CD8-positive, alpha-beta memory T cell (primary cell): ENCODE results near the gene NOM1. TPM values are rescaled to one million over a fixed set of nuclear protein-coding genes. Genes with fewer than 3 reads are reported as not detected.

Experiments
- CTCF ChIA-PET: fragments of 350-600 bp; sonication (Branson Sonifier 250); formaldehyde crosslinking; loops from one replicate; lab custom pipeline; 2021; ENCODE audit warnings: antibody characterized with exemption; lab: Charles Lee
- POLR2A ChIA-PET: fragments of 350-600 bp; sonication (Branson Sonifier 250); formaldehyde crosslinking; loops from one replicate; lab custom pipeline; 2021; ENCODE audit warnings: antibody characterized with exemption; lab: Charles Lee
- DNase-seq, 5 donors: peaks; one replicate each; pipeline versions ENCODE4 v3.0.0 to v3.0.0-alpha.2; 2020 to 2022; ENCODE audit warnings: mixed read lengths in 1 of 5
- H3K27ac ChIP-seq: one replicate; pipeline ENCODE4 v1.7.0; 2013; ENCODE audit warnings: low read depth, mild to moderate bottlenecking, low read length, moderate library complexity
- H3K27me3 ChIP-seq: 2 replicates; pipeline ENCODE4 v1.7.0; 2013; ENCODE audit warnings: low read length, mild to moderate bottlenecking; ENCODE audit not compliant: insufficient read depth, poor library complexity, severe bottlenecking
- H3K36me3 ChIP-seq: 2 replicates; pipeline ENCODE4 v1.7.0; 2013; ENCODE audit warnings: mild to moderate bottlenecking, low read length, moderate library complexity; ENCODE audit not compliant: insufficient read depth
- H3K4me1 ChIP-seq: 2 replicates; pipeline ENCODE4 v1.7.0; 2013; ENCODE audit warnings: mild to moderate bottlenecking, low read length, moderate library complexity; ENCODE audit not compliant: insufficient read depth
- H3K4me3 ChIP-seq: 2 replicates; pipeline ENCODE4 v1.7.0; 2013; ENCODE audit warnings: mild to moderate bottlenecking, low read length
- H3K9me3 ChIP-seq: 2 replicates; pipeline ENCODE4 v1.7.0; 2013; ENCODE audit warnings: mild to moderate bottlenecking, low read length
- H3K27ac Mint-ChIP-seq, 8 donors: one replicate each; pipeline ENCODE4 v1.8.0; 2020 to 2021; ENCODE audit warnings: mixed read lengths in 8 of 8, mild to moderate bottlenecking in 6 of 8, inconsistent platforms in 3 of 8, moderate library complexity in 3 of 8
- H3K27me3 Mint-ChIP-seq, 2 donors: one replicate each; pipeline ENCODE4 v1.8.0; 2020 to 2021; ENCODE audit warnings: mixed read lengths in 2 of 2, mild to moderate bottlenecking in 1 of 2, moderate library complexity in 1 of 2
- H3K36me3 Mint-ChIP-seq, 3 donors: one replicate each; pipeline ENCODE4 v1.8.0; 2020 to 2021; ENCODE audit warnings: mixed read lengths in 3 of 3, inconsistent platforms in 1 of 3, mild to moderate bottlenecking in 1 of 3
- H3K4me1 Mint-ChIP-seq, 3 donors: one replicate each; pipeline ENCODE4 v1.8.0; 2020 to 2021; ENCODE audit warnings: mixed read lengths in 3 of 3, inconsistent platforms in 1 of 3, mild to moderate bottlenecking in 1 of 3
- H3K4me3 Mint-ChIP-seq, 7 donors: one replicate each; pipeline ENCODE4 v1.8.0; 2020 to 2021; ENCODE audit warnings: mixed read lengths in 7 of 7, mild to moderate bottlenecking in 6 of 7, moderate library complexity in 4 of 7, inconsistent platforms in 2 of 7
- H3K9me3 Mint-ChIP-seq, 5 donors: one replicate each; pipeline ENCODE4 v1.8.0; 2020 to 2022; ENCODE audit warnings: mixed read lengths in 5 of 5, mild to moderate bottlenecking in 3 of 5, moderate library complexity in 2 of 5, inconsistent platforms in 1 of 5
- polyA plus RNA-seq: library from polyadenylated mRNA; unstranded; fragments of 300-500 nt; fragmentation: Illumina TruSeq; gene quantifications from one replicate; pipeline ENCODE4 v1.2.3, GENCODE V29; 2021
- total RNA-seq, 2 experiments: library from RNA; stranded (reverse); gene quantifications; one replicate each; pipeline ENCODE4 v1.2.3, GENCODE V29; 2021

Gene NOM1
- total and polyA plus RNA-seq, 3 experiments from 2014 or later = 9.8 to 34.3 (median 34.2) TPM

- H3K4me1 Mint-ChIP-seq = peaks cover 10 to 32% (median 12%) of the 10 kb centered on the region in 3 donors
Measured at GRCh38 chr7:157013602-157014549, 64.4 kb downstream of the NOM1 start.

GRCh38 chr7:157014635-157015555, 65.4 kb downstream of the NOM1 start:
- CTCF ChIA-PET = no interaction called here
- H3K4me3 ChIP-seq = no peak overlapping the region
- H3K4me3 Mint-ChIP-seq = no peak overlapping the region
- H3K4me1 ChIP-seq = peaks cover 9% of the 10 kb centered on the region
- H3K27me3 ChIP-seq = peaks cover 63% of the 10 kb centered on the region
- no peaks in the 10 kb centered on the region for H3K9me3 Mint-ChIP-seq
- DNase-seq = no peak
- POLR2A ChIA-PET = no interaction called here
- H3K27ac Mint-ChIP-seq = peak overlapping the region in 1 of 8 donors; percentile 65
- no peaks in the 10 kb centered on the region for H3K9me3 ChIP-seq
- H3K36me3 Mint-ChIP-seq = peaks cover 0 to 5% (median 0%) of the 10 kb centered on the region in 3 donors
- no peaks in the 10 kb centered on the region for H3K36me3 ChIP-seq
- H3K27ac ChIP-seq = no peak overlapping the region
- peaks cover 12 to 29% (median 12%) of the 10 kb centered on the region in 3 donors for H3K4me1 Mint-ChIP-seq
- H3K27me3 Mint-ChIP-seq = peaks cover 53 to 77% of the 10 kb centered on the region in 2 donors

More at GRCh38 chr7:157013602-157014549, 64.4 kb downstream of the NOM1 start:
- ChIA-PET POLR2A (no interaction called here), CTCF (no interaction called here)
- H3K27ac ChIP-seq = no peak overlapping the region
- H3K4me1 ChIP-seq = peaks cover 9% of the 10 kb centered on the region
- H3K36me3 ChIP-seq = no peaks in the 10 kb centered on the region
- Mint-ChIP-seq H3K27me3 (peaks cover 51 to 75% of the 10 kb centered on the region in 2 donors), H3K9me3 (no peaks in the 10 kb centered on the region), H3K36me3 (peaks cover 0 to 5% (median 0%) of the 10 kb centered on the region in 3 donors), H3K4me3 (no peak overlapping the region), H3K27ac (peak overlapping the region in 1 of 8 donors; percentile 27)
- no peak overlapping the region for H3K4me3 ChIP-seq
- H3K9me3 ChIP-seq = no peaks in the 10 kb centered on the region
- no peak for DNase-seq
- peaks cover 62% of the 10 kb centered on the region for H3K27me3 ChIP-seq

- H3K9me3 ChIP-seq = no peaks in the 10 kb centered on the region
- Mint-ChIP-seq H3K27ac (no peak overlapping the region), H3K27me3 (peaks cover 59 to 83% of the 10 kb centered on the region in 2 donors), H3K4me3 (no peak overlapping the region), H3K9me3 (no peaks in the 10 kb centered on the region), H3K4me1 (peaks cover 12 to 33% (median 17%) of the 10 kb centered on the region in 3 donors), H3K36me3 (peaks cover 0 to 5% (median 0%) of the 10 kb centered on the region in 3 donors)
- no peaks in the 10 kb centered on the region for H3K36me3 ChIP-seq
- H3K4me3 ChIP-seq = no peak overlapping the region
- CTCF ChIA-PET = no interaction called here
- POLR2A ChIA-PET = no interaction called here
- peaks cover 71% of the 10 kb centered on the region for H3K27me3 ChIP-seq
- H3K27ac ChIP-seq = no peak overlapping the region
- peaks cover 9% of the 10 kb centered on the region for H3K4me1 ChIP-seq
- DNase-seq = no peak
Measured at GRCh38 chr7:157016024-157016351, 66.5 kb downstream of the NOM1 start.

- Mint-ChIP-seq H3K27ac (no peak overlapping the region), H3K27me3 (peaks cover 58 to 78% of the 10 kb centered on the region in 2 donors), H3K36me3 (peaks cover 0 to 5% (median 0%) of the 10 kb centered on the region in 3 donors), H3K9me3 (no peaks in the 10 kb centered on the region), H3K4me3 (peak overlapping the region in 1 of 7 donors; percentile 15), H3K4me1 (peaks cover 10 to 28% (median 16%) of the 10 kb centered on the region in 3 donors)
- no peaks in the 10 kb centered on the region for H3K36me3 ChIP-seq
- no peak overlapping the region for H3K27ac ChIP-seq
- H3K4me3 ChIP-seq = no peak overlapping the region
- H3K4me1 ChIP-seq = peaks cover 4% of the 10 kb centered on the region
- H3K9me3 ChIP-seq = no peaks in the 10 kb centered on the region
- CTCF ChIA-PET = no interaction called here
- H3K27me3 ChIP-seq = peaks cover 66% of the 10 kb centered on the region
- POLR2A ChIA-PET = no interaction called here
- DNase-seq = no peak
Measured at GRCh38 chr7:157016352-157017041, 67.0 kb downstream of the NOM1 start.

GRCh38 chr7:157017149-157017548, 67.6 kb downstream of the NOM1 start:
- ChIA-PET CTCF (no interaction called here), POLR2A (no interaction called here)
- Histone ChIP-seq H3K36me3 (no peaks in the 10 kb centered on the region), H3K27ac (no peak overlapping the region), H3K9me3 (no peaks in the 10 kb centered on the region), H3K4me1 (no peaks in the 10 kb centered on the region), H3K4me3 (no peak overlapping the region), H3K27me3 (peaks cover 64% of the 10 kb centered on the region)
- Mint-ChIP-seq H3K9me3 (no peaks in the 10 kb centered on the region), H3K4me3 (no peak overlapping the region), H3K4me1 (peaks cover 4 to 23% (median 10%) of the 10 kb centered on the region in 3 donors), H3K27me3 (peaks cover 55 to 74% of the 10 kb centered on the region in 2 donors), H3K27ac (no peak overlapping the region), H3K36me3 (peaks cover 0 to 1% (median 0%) of the 10 kb centered on the region in 3 donors)
- no peak for DNase-seq

GRCh38 chr7:157017603-157018327, 68.3 kb downstream of the NOM1 start:
- no peak overlapping the region for H3K27ac ChIP-seq
- H3K4me3 Mint-ChIP-seq = no peak overlapping the region
- ChIA-PET POLR2A (no interaction called here), CTCF (no interaction called here)
- H3K27ac Mint-ChIP-seq = no peak overlapping the region
- H3K4me1 ChIP-seq = no peaks in the 10 kb centered on the region
- H3K4me3 ChIP-seq = no peak overlapping the region
- no peaks in the 10 kb centered on the region for H3K36me3 ChIP-seq
- no peak for DNase-seq
- H3K36me3 Mint-ChIP-seq = no peaks in the 10 kb centered on the region
- H3K27me3 Mint-ChIP-seq = peaks cover 58 to 77% of the 10 kb centered on the region in 2 donors
- H3K27me3 ChIP-seq = peaks cover 68% of the 10 kb centered on the region
- no peaks in the 10 kb centered on the region for H3K9me3 Mint-ChIP-seq
- H3K4me1 Mint-ChIP-seq = peaks cover 4 to 28% (median 9%) of the 10 kb centered on the region in 3 donors
- no peaks in the 10 kb centered on the region for H3K9me3 ChIP-seq
